NCI-H524 treated with DMSO at 0.1 percent for 48 hours (cell line): ENCODE results near the gene COCH.

ENCODE experiments used
- DNase-seq: peaks from one replicate; lab custom pipeline; 2025; lab: John Stamatoyannopoulos, UW

The COCH gene

GRCh38 chr14:30874120-30874998 is at the start of gene COCH:
TSS of gene COCH (plus strand) at chr14:30874559. CDS start at chr14:30874939, 380 bp downstream.
- DNase-seq = peak; percentile 31

GRCh38 chr14:30826070-30826469 is 48.3 kb upstream of the COCH start:
- no peak for DNase-seq

- no peak for DNase-seq
Measured at GRCh38 chr14:30829853-30830252, 44.5 kb upstream of the COCH start.

GRCh38 chr14:30834353-30834752 is 40.0 kb upstream of the COCH start:
- no peak for DNase-seq

GRCh38 chr14:30838351-30838750 is 36.0 kb upstream of the COCH start:
- DNase-seq = no peak

- no peak for DNase-seq
Measured at GRCh38 chr14:30840086-30840779, 34.1 kb upstream of the COCH start.

GRCh38 chr14:30842431-30842830 is 31.9 kb upstream of the COCH start:
- DNase-seq = no peak

GRCh38 chr14:30848449-30849240 is 25.7 kb upstream of the COCH start:
- no peak for DNase-seq

GRCh38 chr14:30849354-30849753 is 25.0 kb upstream of the COCH start:
- DNase-seq = no peak

- no peak for DNase-seq
Measured at GRCh38 chr14:30849983-30850382, 24.4 kb upstream of the COCH start.

- DNase-seq = no peak
Measured at GRCh38 chr14:30853946-30854345, 20.4 kb upstream of the COCH start.

- DNase-seq = no peak
Measured at GRCh38 chr14:30854492-30854891, 19.9 kb upstream of the COCH start.

GRCh38 chr14:30855345-30856037 is 18.9 kb upstream of the COCH start:
- DNase-seq = no peak

- DNase-seq = no peak
Measured at GRCh38 chr14:30861200-30861599, 13.2 kb upstream of the COCH start.

- DNase-seq = no peak
Measured at GRCh38 chr14:30864934-30865333, 9.4 kb upstream of the COCH start.

- DNase-seq = no peak
Measured at GRCh38 chr14:30868736-30869135, 5.6 kb upstream of the COCH start.

- DNase-seq = peak; percentile 39
Measured at GRCh38 chr14:30869551-30870155, 4.7 kb upstream of the COCH start.

GRCh38 chr14:30872602-30873001 is 1.8 kb upstream of the COCH start:
- no peak for DNase-seq

- DNase-seq = no peak
Measured at GRCh38 chr14:30873308-30874119, 845 bp upstream of the COCH start.

- DNase-seq = no peak
Measured at GRCh38 chr14:30874999-30875787, 834 bp downstream of the COCH start.
